ENCODE data around the gene CYLD.

DNA sequence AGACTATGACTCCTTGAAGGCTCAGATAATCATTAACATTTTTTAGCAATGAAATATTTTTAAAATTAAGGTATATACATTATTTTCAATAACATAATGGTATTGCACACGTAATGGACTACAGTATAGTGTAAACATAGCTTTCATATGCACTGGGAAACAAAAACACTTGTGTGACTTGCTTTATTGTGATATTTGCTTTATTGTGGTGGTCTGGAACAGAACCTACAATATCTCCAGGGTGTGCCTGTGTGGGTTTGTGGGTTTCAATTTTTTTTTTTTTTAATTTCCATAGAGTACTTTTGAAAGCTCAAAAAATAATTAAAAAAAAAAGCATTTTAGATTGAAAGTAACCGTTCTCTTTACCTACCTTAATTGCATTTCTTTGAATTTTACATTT lies 25.3 kb downstream of the CYLD start:
- no peak for TF ChIP-seq EZH2phosphoT487 (IDR thresholded peaks at IDR 0.05; ENCODE audit: low read depth)
- TF ChIP-seq, protein P1, sequence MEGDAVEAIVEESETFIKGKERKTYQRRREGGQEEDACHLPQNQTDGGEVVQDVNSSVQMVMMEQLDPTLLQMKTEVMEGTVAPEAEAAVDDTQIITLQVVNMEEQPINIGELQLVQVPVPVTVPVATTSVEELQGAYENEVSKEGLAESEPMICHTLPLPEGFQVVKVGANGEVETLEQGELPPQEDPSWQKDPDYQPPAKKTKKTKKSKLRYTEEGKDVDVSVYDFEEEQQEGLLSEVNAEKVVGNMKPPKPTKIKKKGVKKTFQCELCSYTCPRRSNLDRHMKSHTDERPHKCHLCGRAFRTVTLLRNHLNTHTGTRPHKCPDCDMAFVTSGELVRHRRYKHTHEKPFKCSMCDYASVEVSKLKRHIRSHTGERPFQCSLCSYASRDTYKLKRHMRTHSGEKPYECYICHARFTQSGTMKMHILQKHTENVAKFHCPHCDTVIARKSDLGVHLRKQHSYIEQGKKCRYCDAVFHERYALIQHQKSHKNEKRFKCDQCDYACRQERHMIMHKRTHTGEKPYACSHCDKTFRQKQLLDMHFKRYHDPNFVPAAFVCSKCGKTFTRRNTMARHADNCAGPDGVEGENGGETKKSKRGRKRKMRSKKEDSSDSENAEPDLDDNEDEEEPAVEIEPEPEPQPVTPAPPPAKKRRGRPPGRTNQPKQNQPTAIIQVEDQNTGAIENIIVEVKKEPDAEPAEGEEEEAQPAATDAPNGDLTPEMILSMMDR (IDR thresholded peaks at IDR 0.05; ENCODE audit: low read depth, low read length), result no peak

Data from OCI-LY3 (cell line).